Midbrain (tissue), 1 donor: Measurements from ENCODE around the gene EPM2AIP1.
"Not testable (repeated sequence)": the region's sequence is repeated elsewhere in the genome, so short reads cannot be mapped to it uniquely, and the experiment has no call there.

Experiments
- DNase-seq: peaks from one replicate; lab custom pipeline; 2025; lab: John Stamatoyannopoulos, UW

EPM2AIP1 gene

GRCh38 chr3:36993326-36994283 is 674 bp upstream of the EPM2AIP1 start, which contains the start of gene MLH1:
Gene MLH1, plus strand, starts transcription at chr3:36993518. Its CDS starts 30 bp downstream, at chr3:36993548.
- DNase-seq = no peak

- no peak for DNase-seq
These were observed 767 bp downstream of the EPM2AIP1 start for GRCh38 chr3:36991923-36992805.

GRCh38 chr3:36991147-36991546 is 1.8 kb downstream of the EPM2AIP1 start:
- DNase-seq = no peak

- DNase-seq = no peak
These were observed 3.4 kb downstream of the EPM2AIP1 start for GRCh38 chr3:36989568-36989967.

GRCh38 chr3:36989005-36989404 is 3.9 kb downstream of the EPM2AIP1 start:
- DNase-seq = no peak

- no peak for DNase-seq
These were observed 4.6 kb downstream of the EPM2AIP1 start for GRCh38 chr3:36988356-36988755.

GRCh38 chr3:36981006-36981405 is 11.9 kb downstream of the EPM2AIP1 start:
- DNase-seq = no peak

- DNase-seq = no peak
These were observed 19.8 kb downstream of the EPM2AIP1 start for GRCh38 chr3:36973139-36973538.

- DNase-seq = no peak
These were observed 20.8 kb downstream of the EPM2AIP1 start for GRCh38 chr3:36972163-36972562.

GRCh38 chr3:36969540-36970432 is 23.1 kb downstream of the EPM2AIP1 start:
- peak; percentile 1 for DNase-seq

GRCh38 chr3:36969085-36969484 is 23.8 kb downstream of the EPM2AIP1 start:
- no peak for DNase-seq

- DNase-seq = no peak
These were observed 27.5 kb downstream of the EPM2AIP1 start for GRCh38 chr3:36965440-36965839.

- no peak for DNase-seq
These were observed 28.1 kb downstream of the EPM2AIP1 start for GRCh38 chr3:36964817-36965216.

GRCh38 chr3:36964331-36964730 is 28.6 kb downstream of the EPM2AIP1 start:
- DNase-seq = no peak

GRCh38 chr3:36963008-36963407 is 29.9 kb downstream of the EPM2AIP1 start:
- DNase-seq = not testable (repeated sequence)

GRCh38 chr3:36960502-36960901 is 32.4 kb downstream of the EPM2AIP1 start:
- DNase-seq = no peak

- no peak for DNase-seq
These were observed 33.1 kb downstream of the EPM2AIP1 start for GRCh38 chr3:36959821-36960220.

GRCh38 chr3:36957862-36958686 is 34.9 kb downstream of the EPM2AIP1 start:
- no peak for DNase-seq

- DNase-seq = no peak
These were observed 35.9 kb downstream of the EPM2AIP1 start for GRCh38 chr3:36957063-36957462.

GRCh38 chr3:36956155-36956554 is 36.8 kb downstream of the EPM2AIP1 start:
- DNase-seq = no peak
